Karpas-422 (cell line): Measurements from ENCODE around the gene NCKAP5. TPM values are rescaled to one million over a fixed set of nuclear protein-coding genes. Genes with fewer than 3 reads are reported as not detected.
A peak's percentile ranks its signal among the peaks of the same experiment; 100 is the strongest.

Experiments used
- DNase-seq: peaks from one replicate; pipeline ENCODE4 v3.0.0-alpha.2; 2015
- H2AFZ ChIP-seq: fragments of 200-600 bp; sonication (generic); 2 replicates; pipeline ENCODE4 v1.6.1; 2014; ENCODE audit warnings: antibody characterized with exemption, low read length, mixed read lengths
- H3K27ac ChIP-seq: fragments of 200-600 bp; sonication (generic); 2 replicates; pipeline ENCODE4 v1.5.1; 2014; ENCODE audit warnings: mild to moderate bottlenecking, low read length, moderate library complexity
- H3K27me3 ChIP-seq: fragments of 200-600 bp; sonication (generic); 2 replicates; pipeline ENCODE4 v1.6.1; 2014; ENCODE audit warnings: low read length, mixed read lengths
- H3K36me3 ChIP-seq: fragments of 200-600 bp; sonication (generic); 2 replicates; pipeline ENCODE4 v1.6.1; 2014; ENCODE audit warnings: low read length, mixed read lengths; ENCODE audit not compliant: insufficient read depth
- H3K4me1 ChIP-seq: fragments of 200-600 bp; sonication (generic); 2 replicates; pipeline ENCODE4 v1.6.1; 2014; ENCODE audit warnings: mild to moderate bottlenecking, low read length, mixed read lengths
- H3K4me2 ChIP-seq: fragments of 200-600 bp; sonication (generic); 2 replicates; pipeline ENCODE4 v1.6.1; 2014; ENCODE audit warnings: low read length, low read depth, mild to moderate bottlenecking; ENCODE audit not compliant: poor library complexity, severe bottlenecking
- H3K4me3 ChIP-seq: fragments of 200-600 bp; sonication (generic); 2 replicates; pipeline ENCODE4 v1.5.1; 2014; ENCODE audit warnings: mild to moderate bottlenecking, antibody characterized with exemption, low read length, mixed read lengths
- H3K79me2 ChIP-seq: fragments of 200-600 bp; sonication (generic); 2 replicates; pipeline ENCODE4 v1.6.1; 2014; ENCODE audit warnings: mild to moderate bottlenecking, low read length, mixed read lengths
- H3K9ac ChIP-seq: fragments of 200-600 bp; sonication (generic); 2 replicates; pipeline ENCODE4 v1.6.0; 2014; ENCODE audit warnings: low read length
- H3K9me2 ChIP-seq: fragments of 200-600 bp; sonication (generic), shearing (Covaris generic); replicated peaks from 2 replicates; pipeline ENCODE4 v1.6.0; 2014; ENCODE audit warnings: mild to moderate bottlenecking, low read length, moderate library complexity; ENCODE audit not compliant: insufficient read depth
- H3K9me3 ChIP-seq: fragments of 300-700, 200-600 bp; sonication (generic); 2 replicates; pipeline ENCODE4 v1.6.1; 2014; ENCODE audit warnings: low read length, mixed read lengths
- H4K20me1 ChIP-seq: fragments of 200-600 bp; sonication (generic); 2 replicates; pipeline ENCODE4 v1.6.1; 2014; ENCODE audit warnings: mild to moderate bottlenecking, antibody characterized with exemption, low read length, low read depth; ENCODE audit not compliant: insufficient read depth
- total RNA-seq: library from RNA; depleted of rRNA; stranded (reverse); fragments of >200 nt; shearing (Covaris generic); gene quantifications from 2 replicates; pipeline ENCODE4 v1.2.3, GENCODE V29; 2014; ENCODE audit warnings: low replicate concordance

Gene NCKAP5
- total RNA-seq, 1 experiment from 2014 or later = not detected

GRCh38 chr2:133416736-133417135 lies 151.5 kb downstream of the NCKAP5 start:
- Histone ChIP-seq H3K9me3 (no peaks in the 10 kb centered on the region), H3K36me3 (no peaks in the 10 kb centered on the region), H3K27me3 (no peaks in the 10 kb centered on the region), H3K4me2 (no peak overlapping the region), H3K4me3 (no peak overlapping the region), H3K79me2 (no peaks in the 10 kb centered on the region), H3K9ac (no peak overlapping the region), H2AFZ (no peak overlapping the region), H4K20me1 (no peaks in the 10 kb centered on the region), H3K4me1 (no peaks in the 10 kb centered on the region), H3K9me2 (no peaks in the 10 kb centered on the region), H3K27ac (no peak overlapping the region)
- DNase-seq = no peak

GRCh38 chr2:133416146-133416545 lies 152.1 kb downstream of the NCKAP5 start:
- no peaks in the 10 kb centered on the region for H3K9me3 ChIP-seq
- no peaks in the 10 kb centered on the region for H3K9me2 ChIP-seq
- no peak overlapping the region for H2AFZ ChIP-seq

GRCh38 chr2:133415210-133415876 lies 152.9 kb downstream of the NCKAP5 start:
- H3K27me3 ChIP-seq = no peaks in the 10 kb centered on the region
- no peak overlapping the region for H2AFZ ChIP-seq
- no peaks in the 10 kb centered on the region for H3K79me2 ChIP-seq
- no peaks in the 10 kb centered on the region for H3K9me3 ChIP-seq
- H4K20me1 ChIP-seq = no peaks in the 10 kb centered on the region
- no peak overlapping the region for H3K4me2 ChIP-seq
- no peaks in the 10 kb centered on the region for H3K9me2 ChIP-seq
- H3K4me1 ChIP-seq = no peaks in the 10 kb centered on the region
- no peak overlapping the region for H3K27ac ChIP-seq
- no peak overlapping the region for H3K4me3 ChIP-seq
- peak; percentile 6 for DNase-seq
- H3K9ac ChIP-seq = no peak overlapping the region
- no peaks in the 10 kb centered on the region for H3K36me3 ChIP-seq

More at GRCh38 chr2:133416146-133416545, 152.1 kb downstream of the NCKAP5 start:
- Histone ChIP-seq H3K79me2 (no peaks in the 10 kb centered on the region), H4K20me1 (no peaks in the 10 kb centered on the region), H3K4me1 (no peaks in the 10 kb centered on the region), H3K27me3 (no peaks in the 10 kb centered on the region), H3K4me2 (no peak overlapping the region), H3K27ac (no peak overlapping the region), H3K4me3 (no peak overlapping the region), H3K36me3 (no peaks in the 10 kb centered on the region), H3K9ac (no peak overlapping the region)
- peak; percentile 20 for DNase-seq

- peak; percentile 29 for DNase-seq
- Histone ChIP-seq H2AFZ (no peak overlapping the region), H3K27me3 (no peaks in the 10 kb centered on the region), H3K79me2 (no peaks in the 10 kb centered on the region), H3K4me2 (no peak overlapping the region), H3K9ac (no peak overlapping the region), H3K4me3 (no peak overlapping the region), H3K9me3 (no peaks in the 10 kb centered on the region), H4K20me1 (no peaks in the 10 kb centered on the region), H3K36me3 (no peaks in the 10 kb centered on the region), H3K9me2 (no peaks in the 10 kb centered on the region), H3K27ac (no peak overlapping the region), H3K4me1 (no peaks in the 10 kb centered on the region)
Observed at GRCh38 chr2:133414486-133415209, 153.6 kb downstream of the NCKAP5 start.

DNA sequence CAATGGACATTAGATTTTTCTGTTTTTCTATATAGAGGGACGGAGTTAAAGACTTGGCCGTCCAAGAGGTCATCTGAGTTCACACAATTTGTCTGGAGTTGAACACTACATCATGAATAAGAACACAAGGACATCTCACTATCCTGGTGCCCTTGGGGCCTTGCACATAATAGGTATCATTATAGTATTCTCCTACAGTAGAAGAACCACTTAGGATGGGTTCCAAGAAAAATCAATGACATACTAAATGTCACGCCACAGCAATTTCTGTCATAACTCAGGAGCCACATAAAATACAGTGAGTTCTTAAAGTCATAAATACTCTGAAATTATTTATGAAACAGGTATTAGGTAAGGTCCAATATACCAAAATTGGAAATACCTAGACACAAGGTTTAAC lies 154.4 kb downstream of the NCKAP5 start:
- no peak for DNase-seq

GRCh38 chr2:133412694-133413093 lies 155.6 kb downstream of the NCKAP5 start:
- Histone ChIP-seq H3K9me3 (no peaks in the 10 kb centered on the region), H4K20me1 (no peaks in the 10 kb centered on the region), H3K4me1 (no peaks in the 10 kb centered on the region), H3K4me2 (no peak overlapping the region), H3K27me3 (no peaks in the 10 kb centered on the region), H3K9me2 (no peaks in the 10 kb centered on the region), H3K79me2 (no peaks in the 10 kb centered on the region), H3K36me3 (no peaks in the 10 kb centered on the region), H3K9ac (no peak overlapping the region), H3K27ac (no peak overlapping the region), H2AFZ (no peak overlapping the region), H3K4me3 (no peak overlapping the region)
- peak; percentile 23 for DNase-seq

More for the DNA sequence above, 154.4 kb downstream of the NCKAP5 start:
- Histone ChIP-seq H3K27me3 (no peaks in the 10 kb centered on the region), H3K4me2 (no peak overlapping the region), H3K4me1 (no peaks in the 10 kb centered on the region), H3K9me3 (no peaks in the 10 kb centered on the region), H2AFZ (no peak overlapping the region), H3K4me3 (no peak overlapping the region), H3K36me3 (no peaks in the 10 kb centered on the region), H3K27ac (no peak overlapping the region), H3K79me2 (no peaks in the 10 kb centered on the region), H4K20me1 (no peaks in the 10 kb centered on the region), H3K9me2 (no peaks in the 10 kb centered on the region), H3K9ac (no peak overlapping the region)

DNA sequence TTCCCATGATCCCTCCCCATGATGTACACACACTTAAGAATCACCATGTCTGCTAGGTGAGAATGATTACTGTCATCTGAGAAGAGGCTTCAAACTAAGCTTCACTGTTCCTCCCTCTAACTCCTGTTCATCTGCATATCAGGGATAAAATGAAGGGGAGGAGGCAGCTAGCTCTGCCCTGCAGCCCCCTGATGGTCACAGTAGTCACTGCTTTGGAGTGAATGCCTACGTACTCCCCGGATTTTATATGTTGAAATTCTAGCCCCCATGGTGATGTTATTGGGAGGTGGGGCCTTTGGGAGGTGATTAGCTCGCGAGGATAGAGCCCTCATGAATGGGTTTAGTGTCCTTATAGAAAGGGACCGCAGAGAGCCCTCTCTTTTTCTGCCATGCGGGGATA lies 156.4 kb downstream of the NCKAP5 start:
- no peak overlapping the region for H3K4me3 ChIP-seq
- H3K9me3 ChIP-seq = no peaks in the 10 kb centered on the region
- H3K4me1 ChIP-seq = no peaks in the 10 kb centered on the region
- no peaks in the 10 kb centered on the region for H3K9me2 ChIP-seq
- H3K36me3 ChIP-seq = no peaks in the 10 kb centered on the region
- H3K4me2 ChIP-seq = no peak overlapping the region
- no peaks in the 10 kb centered on the region for H3K27me3 ChIP-seq
- no peaks in the 10 kb centered on the region for H4K20me1 ChIP-seq
- H3K79me2 ChIP-seq = no peaks in the 10 kb centered on the region
- H2AFZ ChIP-seq = no peak overlapping the region
- no peak overlapping the region for H3K9ac ChIP-seq
- no peak overlapping the region for H3K27ac ChIP-seq
- no peak for DNase-seq

GRCh38 chr2:133411101-133411500 lies 157.2 kb downstream of the NCKAP5 start:
- H2AFZ ChIP-seq = no peak overlapping the region

More at GRCh38 chr2:133411101-133411500, 157.2 kb downstream of the NCKAP5 start:
- Histone ChIP-seq H3K9me3 (no peaks in the 10 kb centered on the region), H3K79me2 (no peaks in the 10 kb centered on the region), H3K4me3 (no peak overlapping the region), H3K4me1 (no peaks in the 10 kb centered on the region), H3K36me3 (no peaks in the 10 kb centered on the region), H3K27me3 (no peaks in the 10 kb centered on the region), H4K20me1 (no peaks in the 10 kb centered on the region), H3K27ac (no peak overlapping the region), H3K4me2 (no peak overlapping the region), H3K9me2 (no peaks in the 10 kb centered on the region), H3K9ac (no peak overlapping the region)
- DNase-seq = no peak
